Measurements from ENCODE around the gene SHMT1.
"Not testable (repeated sequence)": the region's sequence is repeated elsewhere in the genome, so short reads cannot be mapped to it uniquely, and the experiment has no call there.

Gene SHMT1

GRCh38 chr17:18363101-18364049 is at the start of gene SHMT1:
SHMT1 (minus strand) TSS chr17:18363550; CDS start chr17:18355981, 7,569 bp downstream.
- peak within 1 kb of the TSS; percentile 27 for H3K27ac ChIP-seq (ENCODE audit: low read length)
- 0 out of 2 replicates have a peak, but pooled peaks cover 2% of the 10 kb centered on the region for H3K4me1 ChIP-seq (ENCODE audit: insufficient read depth, low read length)
- peaks cover 20% of the 10 kb centered on the region; the same call in 1 of the 2 replicates for H3K36me3 ChIP-seq (ENCODE audit: insufficient read depth, low read depth, low read length)
- H3K4me3 ChIP-seq (ENCODE audit: low read length) = peak within 1 kb of the TSS; percentile 91
- H3K27me3 ChIP-seq (ENCODE audit: insufficient read depth, low read length) = no peaks in the 10 kb centered on the region
- no peaks in the 10 kb centered on the region for H3K9me3 ChIP-seq (ENCODE audit: insufficient read depth, low read depth, low read length)
- peak within 1 kb of the TSS; percentile 91 for H3K9ac ChIP-seq (ENCODE audit: low read depth, low read length)

GRCh38 chr17:18412001-18412538 is 48.7 kb upstream of the SHMT1 start:
- H3K4me3 ChIP-seq (ENCODE audit: low read length) = peak overlapping the region; percentile 69; the same call in 1 of the 2 replicates
- not testable (repeated sequence) for H3K9me3 ChIP-seq (ENCODE audit: insufficient read depth, low read depth, low read length); H3K36me3 ChIP-seq (ENCODE audit: insufficient read depth, low read depth, low read length); H3K27me3 ChIP-seq (ENCODE audit: insufficient read depth, low read length); H3K4me1 ChIP-seq (ENCODE audit: insufficient read depth, low read length)
- peak overlapping the region; percentile 52 for H3K27ac ChIP-seq (ENCODE audit: low read length)
- peak overlapping the region; percentile 90; the same call in 1 of the 2 replicates for H3K9ac ChIP-seq (ENCODE audit: low read depth, low read length)

GRCh38 chr17:18411377-18411864 is 48.1 kb upstream of the SHMT1 start:
- not testable (repeated sequence) for H3K27me3 ChIP-seq (ENCODE audit: insufficient read depth, low read length); H3K9me3 ChIP-seq (ENCODE audit: insufficient read depth, low read depth, low read length); H3K36me3 ChIP-seq (ENCODE audit: insufficient read depth, low read depth, low read length); H3K4me1 ChIP-seq (ENCODE audit: insufficient read depth, low read length)
- Histone ChIP-seq H3K27ac (ENCODE audit: low read length) (peak overlapping the region; percentile 52), H3K9ac (ENCODE audit: low read depth, low read length) (peak overlapping the region; percentile 90), H3K4me3 (ENCODE audit: low read length) (peak overlapping the region; percentile 69)

- H3K36me3 ChIP-seq (ENCODE audit: insufficient read depth, low read depth, low read length); H3K27me3 ChIP-seq (ENCODE audit: insufficient read depth, low read length); H3K9me3 ChIP-seq (ENCODE audit: insufficient read depth, low read depth, low read length); H3K4me1 ChIP-seq (ENCODE audit: insufficient read depth, low read length); H3K27ac ChIP-seq (ENCODE audit: low read length): not testable (repeated sequence)
- peak overlapping the region; percentile 90; the same call in 1 of the 2 replicates for H3K9ac ChIP-seq (ENCODE audit: low read depth, low read length)
- H3K4me3 ChIP-seq (ENCODE audit: low read length) = peak overlapping the region; percentile 69
Observed at GRCh38 chr17:18410736-18411135, 47.4 kb upstream of the SHMT1 start.

GRCh38 chr17:18409321-18409720 is 46.0 kb upstream of the SHMT1 start:
- not testable (repeated sequence) for H3K9me3 ChIP-seq (ENCODE audit: insufficient read depth, low read depth, low read length); H3K36me3 ChIP-seq (ENCODE audit: insufficient read depth, low read depth, low read length); H3K27ac ChIP-seq (ENCODE audit: low read length); H3K4me3 ChIP-seq (ENCODE audit: low read length); H3K27me3 ChIP-seq (ENCODE audit: insufficient read depth, low read length); H3K4me1 ChIP-seq (ENCODE audit: insufficient read depth, low read length); H3K9ac ChIP-seq (ENCODE audit: low read depth, low read length)

- H3K4me3 ChIP-seq (ENCODE audit: low read length); H3K36me3 ChIP-seq (ENCODE audit: insufficient read depth, low read depth, low read length); H3K9ac ChIP-seq (ENCODE audit: low read depth, low read length); H3K9me3 ChIP-seq (ENCODE audit: insufficient read depth, low read depth, low read length); H3K4me1 ChIP-seq (ENCODE audit: insufficient read depth, low read length); H3K27me3 ChIP-seq (ENCODE audit: insufficient read depth, low read length); H3K27ac ChIP-seq (ENCODE audit: low read length): not testable (repeated sequence)
Observed at GRCh38 chr17:18408906-18409305, 45.6 kb upstream of the SHMT1 start.

GRCh38 chr17:18403604-18404003 is 40.3 kb upstream of the SHMT1 start:
- H3K27me3 ChIP-seq (ENCODE audit: insufficient read depth, low read length); H3K4me3 ChIP-seq (ENCODE audit: low read length); H3K36me3 ChIP-seq (ENCODE audit: insufficient read depth, low read depth, low read length); H3K4me1 ChIP-seq (ENCODE audit: insufficient read depth, low read length); H3K27ac ChIP-seq (ENCODE audit: low read length); H3K9ac ChIP-seq (ENCODE audit: low read depth, low read length); H3K9me3 ChIP-seq (ENCODE audit: insufficient read depth, low read depth, low read length): not testable (repeated sequence)

GRCh38 chr17:18403166-18403565 is 39.8 kb upstream of the SHMT1 start:
- H3K36me3 ChIP-seq (ENCODE audit: insufficient read depth, low read depth, low read length); H3K27ac ChIP-seq (ENCODE audit: low read length); H3K4me3 ChIP-seq (ENCODE audit: low read length); H3K9me3 ChIP-seq (ENCODE audit: insufficient read depth, low read depth, low read length); H3K27me3 ChIP-seq (ENCODE audit: insufficient read depth, low read length); H3K9ac ChIP-seq (ENCODE audit: low read depth, low read length); H3K4me1 ChIP-seq (ENCODE audit: insufficient read depth, low read length): not testable (repeated sequence)

- not testable (repeated sequence) for H3K27ac ChIP-seq (ENCODE audit: low read length); H3K4me1 ChIP-seq (ENCODE audit: insufficient read depth, low read length); H3K27me3 ChIP-seq (ENCODE audit: insufficient read depth, low read length); H3K4me3 ChIP-seq (ENCODE audit: low read length); H3K36me3 ChIP-seq (ENCODE audit: insufficient read depth, low read depth, low read length); H3K9me3 ChIP-seq (ENCODE audit: insufficient read depth, low read depth, low read length); H3K9ac ChIP-seq (ENCODE audit: low read depth, low read length)
Observed at GRCh38 chr17:18401872-18402590, 38.7 kb upstream of the SHMT1 start.

GRCh38 chr17:18388728-18389127 is 25.4 kb upstream of the SHMT1 start:
- H3K36me3 ChIP-seq (ENCODE audit: insufficient read depth, low read depth, low read length); H3K4me3 ChIP-seq (ENCODE audit: low read length); H3K4me1 ChIP-seq (ENCODE audit: insufficient read depth, low read length); H3K9ac ChIP-seq (ENCODE audit: low read depth, low read length); H3K27ac ChIP-seq (ENCODE audit: low read length); H3K27me3 ChIP-seq (ENCODE audit: insufficient read depth, low read length); H3K9me3 ChIP-seq (ENCODE audit: insufficient read depth, low read depth, low read length): not testable (repeated sequence)

- not testable (repeated sequence) for H3K9me3 ChIP-seq (ENCODE audit: insufficient read depth, low read depth, low read length); H3K27ac ChIP-seq (ENCODE audit: low read length); H3K4me3 ChIP-seq (ENCODE audit: low read length); H3K36me3 ChIP-seq (ENCODE audit: insufficient read depth, low read depth, low read length); H3K27me3 ChIP-seq (ENCODE audit: insufficient read depth, low read length); H3K9ac ChIP-seq (ENCODE audit: low read depth, low read length); H3K4me1 ChIP-seq (ENCODE audit: insufficient read depth, low read length)
Observed at GRCh38 chr17:18388266-18388665, 24.9 kb upstream of the SHMT1 start.

Measured in iPS-20b (cell line).